Right lobe of liver (tissue), 6 donors: Measurements from ENCODE around the gene PPIL6. TPM values are rescaled to one million over a fixed set of nuclear protein-coding genes. Genes with fewer than 3 reads are reported as not detected.

Experiments
- ATAC-seq, 4 donors: fragments of 200-7000 bp; cut with Tn5 transposase; one replicate each; pipeline ENCODE4 v1.9.1; 2020; ENCODE audit warnings: mild to moderate bottlenecking in 4 of 4, moderate library complexity in 4 of 4
- DNase-seq, 3 donors: peaks; one replicate each; pipeline ENCODE4 v3.0.0-alpha.2; 2020
- H3K27ac ChIP-seq, 3 donors: fragments of 200-600 bp; one replicate each; pipeline ENCODE4 v1.8.0; 2022
- H3K27me3 ChIP-seq, 2 donors: fragments of 200-600 bp; one replicate each; pipeline ENCODE4 v1.8.0; 2022
- H3K36me3 ChIP-seq, 4 donors: fragments of 200-600 bp; sonication (generic) in 1 of 4; one replicate each; pipeline versions ENCODE4 v1.5.1 to v1.8.0; 2017 to 2022; ENCODE audit warnings: control low read depth in 1 of 4
- H3K4me1 ChIP-seq, 4 donors: fragments of 200-600 bp; sonication (generic) in 1 of 4; one replicate each; pipeline versions ENCODE4 v1.5.1 to v1.8.0; 2017 to 2022; ENCODE audit warnings: control low read depth in 1 of 4
- H3K4me3 ChIP-seq, 3 donors: fragments of 200-600 bp; one replicate each; pipeline ENCODE4 v1.8.0; 2022
- H3K9me3 ChIP-seq, 4 donors: fragments of 200-600 bp; sonication (generic) in 1 of 4; one replicate each; pipeline versions ENCODE4 v1.5.1 to v1.8.0; 2017 to 2022; ENCODE audit warnings: control low read depth in 1 of 4
- POLR2A ChIP-seq: fragments of 450-650 bp; IDR thresholded peaks from one replicate; pipeline ENCODE4 v1.6.1; 2017; ENCODE audit warnings: antibody characterized with exemption, mild to moderate bottlenecking
- WGBS: methylation state at CpG from one replicate; pipeline ENCODE4 v1.1.6; 2018; ENCODE audit warnings: low coverage, low lambda C conversion rate; ENCODE audit not compliant: insufficient coverage; ENCODE audit errors: missing lambda C conversion rate; 5-methylcytosine and 5-hydroxymethylcytosine counted together
- intact Hi-C, 2 donors: fragments of 100-400 bp; cut with DNase I; formaldehyde crosslinking; loops; one replicate each; pipeline versions ENCODE4 v1.11.2 to v1.14.1; 2022
- long read RNA-seq: library from polyadenylated mRNA; unstranded; transcript quantifications from one replicate; pipeline ENCODE4 v2.0.0, GENCODE V29; 2019
- total RNA-seq, 6 experiments: library from RNA; depleted of rRNA in 2 of 6; stranded (reverse); fragments of >200 nt in 2 of 6; fragmentation: NEBNext Ultra II Directional in 3 of 6; extraction: Animal tissue kit (Norgen Biotek cat#: 25700) in 3 of 6; gene quantifications; one replicate each; pipeline versions ENCODE4 v1.1.0 to v1.2.4, GENCODE V29; 2016 to 2023
- TF ChIP-seq, protein P1 (sequence below), 4 donors: fragments of 200-600 bp in 3 of 4; fragments of 450-650 bp in 1 of 4; IDR thresholded peaks; one replicate each; pipeline versions ENCODE4 v1.5.1 to v1.8.0; 2016 to 2022; ENCODE audit warnings: antibody characterized with exemption in 4 of 4, mild to moderate bottlenecking in 2 of 4
- donor health status: DM: no; HTN: yes; CAD: no.
- donor health status: DM: no; HTN: no; CAD: no.
- donor health status: DM: no; HTN: no; CAD: no.
- donor health status: DM: no; HTN: yes; CAD: no.
- donor health status: DM: no; HTN: yes; CAD: no.

PPIL6 gene
- under 1 TPM in 4 of 6 experiments, not detected in 2; 0.12 to 0.42 (median 0.33) TPM for total RNA-seq
- long read RNA-seq, result 0 reads

DNA sequence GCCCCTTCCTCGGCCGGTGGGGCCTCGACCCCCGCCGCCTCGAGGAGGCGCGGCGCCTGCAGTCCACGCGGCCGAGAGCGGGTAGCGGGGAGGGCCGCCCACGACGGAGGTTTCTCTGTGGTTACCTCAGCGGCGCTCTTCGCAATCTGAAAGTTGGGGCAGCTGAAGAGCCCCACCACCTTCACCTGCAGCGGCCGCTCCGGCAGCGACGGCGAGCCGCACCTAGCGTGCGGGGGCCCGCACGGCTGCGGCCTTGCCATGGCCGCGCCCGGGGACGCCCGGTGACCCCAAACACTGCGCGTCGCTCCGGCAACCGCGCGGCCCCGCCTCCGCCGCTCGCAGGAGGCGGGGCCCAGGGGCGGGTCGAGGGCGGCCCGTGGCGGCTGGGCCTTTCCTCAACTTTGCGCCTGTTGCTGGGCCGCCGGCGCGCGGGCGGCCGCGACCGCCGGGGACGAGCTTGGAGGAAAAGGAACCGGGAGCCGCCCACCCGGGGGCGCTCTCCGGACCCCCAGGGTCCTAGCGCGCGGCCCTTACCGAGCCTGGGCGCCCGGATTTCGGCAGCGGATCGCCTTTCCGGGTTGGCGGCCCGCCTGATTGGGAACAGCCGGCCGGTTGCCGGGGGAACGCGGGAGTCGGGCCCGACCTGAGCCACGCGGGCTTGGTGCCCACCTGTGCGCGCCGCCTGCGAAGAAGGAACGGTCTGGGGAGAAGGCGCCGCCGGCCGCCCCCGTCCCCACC lies at the start of gene PPIL6, which contains the start of gene SMPD2:
Gene PPIL6, minus strand, starts transcription at position 298 of the 738 bp plus-strand sequence. Its CDS starts 38 bp downstream, at position 260.
Gene SMPD2, plus strand, starts transcription at position 394 of the 738 bp plus-strand sequence. CDS start 398 bp downstream, outside the sequence.
- Histone ChIP-seq H3K9me3 (no peaks in the 10 kb centered on the region), H3K27me3 (no peaks in the 10 kb centered on the region), H3K27ac (peak within 1 kb of the TSS; percentile 47 to 73 (median 70)), H3K36me3 (no peaks in the 10 kb centered on the region), H3K4me3 (peak within 1 kb of the TSS; percentile 77 to 85 (median 85)), H3K4me1 (peaks cover 0 to 6% (median 0%) of the 10 kb centered on the region in 4 donors)
- under 1% methylated on average over 24 of the region's 102 CpGs for WGBS
- DNase-seq, result peak; percentile 90 to 93 (median 90)
- intact Hi-C loops, result no loop called here
- peak; percentile 91 to 97 (median 96) for ATAC-seq
- TF ChIP-seq, protein P1, sequence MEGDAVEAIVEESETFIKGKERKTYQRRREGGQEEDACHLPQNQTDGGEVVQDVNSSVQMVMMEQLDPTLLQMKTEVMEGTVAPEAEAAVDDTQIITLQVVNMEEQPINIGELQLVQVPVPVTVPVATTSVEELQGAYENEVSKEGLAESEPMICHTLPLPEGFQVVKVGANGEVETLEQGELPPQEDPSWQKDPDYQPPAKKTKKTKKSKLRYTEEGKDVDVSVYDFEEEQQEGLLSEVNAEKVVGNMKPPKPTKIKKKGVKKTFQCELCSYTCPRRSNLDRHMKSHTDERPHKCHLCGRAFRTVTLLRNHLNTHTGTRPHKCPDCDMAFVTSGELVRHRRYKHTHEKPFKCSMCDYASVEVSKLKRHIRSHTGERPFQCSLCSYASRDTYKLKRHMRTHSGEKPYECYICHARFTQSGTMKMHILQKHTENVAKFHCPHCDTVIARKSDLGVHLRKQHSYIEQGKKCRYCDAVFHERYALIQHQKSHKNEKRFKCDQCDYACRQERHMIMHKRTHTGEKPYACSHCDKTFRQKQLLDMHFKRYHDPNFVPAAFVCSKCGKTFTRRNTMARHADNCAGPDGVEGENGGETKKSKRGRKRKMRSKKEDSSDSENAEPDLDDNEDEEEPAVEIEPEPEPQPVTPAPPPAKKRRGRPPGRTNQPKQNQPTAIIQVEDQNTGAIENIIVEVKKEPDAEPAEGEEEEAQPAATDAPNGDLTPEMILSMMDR (IDR thresholded peaks at IDR 0.05), result peak; percentile 15 to 43 (median 20)
- TF ChIP-seq POLR2A, result peak; percentile 57

DNA sequence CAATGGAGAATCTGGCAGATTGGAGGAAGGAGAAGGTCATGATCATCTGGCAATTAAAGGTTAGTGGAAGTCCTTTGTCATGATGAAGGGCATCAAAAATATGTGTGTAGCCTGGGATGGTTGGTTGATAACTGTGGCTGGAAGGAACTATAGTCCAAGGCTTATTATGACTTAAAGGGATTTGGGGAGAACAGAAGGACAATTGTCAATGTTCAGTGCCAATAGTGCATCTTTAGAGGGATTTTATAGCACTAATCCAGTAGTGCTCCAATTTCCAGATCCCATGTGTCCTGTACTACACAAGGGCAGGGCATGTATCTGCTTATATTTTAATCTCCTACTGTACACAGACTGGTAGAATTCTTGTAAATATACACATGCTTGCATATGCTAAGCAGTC lies 47.6 kb upstream of the PPIL6 start:
- intact Hi-C loops, result no loop called here
- H3K27ac ChIP-seq, result no peak overlapping the region
- H3K9me3 ChIP-seq, result no peaks in the 10 kb centered on the region
- DNase-seq, result no peak
- no peak overlapping the region for H3K4me3 ChIP-seq
- H3K27me3 ChIP-seq, result no peaks in the 10 kb centered on the region
- no peaks in the 10 kb centered on the region for H3K4me1 ChIP-seq
- ATAC-seq, result no peak
- H3K36me3 ChIP-seq, result no peaks in the 10 kb centered on the region
- no peak for TF ChIP-seq POLR2A
- TF ChIP-seq, protein P1 (IDR thresholded peaks at IDR 0.05), result no peak

DNA sequence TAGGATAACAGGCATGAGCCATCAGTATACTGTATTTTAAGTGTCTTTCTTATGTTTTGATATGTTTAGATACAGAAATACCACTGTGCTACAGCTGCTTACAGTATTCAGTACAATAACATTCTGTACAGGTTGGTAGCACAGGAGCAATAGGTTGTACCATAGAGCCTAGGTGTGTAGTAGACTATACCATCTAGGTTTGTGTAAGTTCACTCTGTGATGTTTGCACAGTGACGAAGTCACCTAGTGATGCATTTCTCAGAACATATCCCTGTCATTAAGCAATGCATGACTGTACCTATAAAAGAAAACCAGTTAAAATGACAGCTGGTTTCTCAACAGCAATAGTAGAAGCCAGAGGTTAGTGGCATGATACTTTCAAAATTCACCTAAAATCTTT lies 45.6 kb upstream of the PPIL6 start:
- no peak for TF ChIP-seq POLR2A
- TF ChIP-seq, protein P1 (IDR thresholded peaks at IDR 0.05), result no peak
- Histone ChIP-seq H3K4me1 (peaks cover 0 to 6% (median 0%) of the 10 kb centered on the region in 4 donors), H3K27me3 (no peaks in the 10 kb centered on the region), H3K27ac (no peak overlapping the region), H3K4me3 (no peak overlapping the region), H3K9me3 (no peaks in the 10 kb centered on the region), H3K36me3 (peaks cover 0 to 5% (median 1%) of the 10 kb centered on the region in 4 donors)
- ATAC-seq (no peak), DNase-seq (no peak)
- intact Hi-C loops, result no loop called here
- WGBS, result 36% methylated on average over 1 of the region's 1 CpG

DNA sequence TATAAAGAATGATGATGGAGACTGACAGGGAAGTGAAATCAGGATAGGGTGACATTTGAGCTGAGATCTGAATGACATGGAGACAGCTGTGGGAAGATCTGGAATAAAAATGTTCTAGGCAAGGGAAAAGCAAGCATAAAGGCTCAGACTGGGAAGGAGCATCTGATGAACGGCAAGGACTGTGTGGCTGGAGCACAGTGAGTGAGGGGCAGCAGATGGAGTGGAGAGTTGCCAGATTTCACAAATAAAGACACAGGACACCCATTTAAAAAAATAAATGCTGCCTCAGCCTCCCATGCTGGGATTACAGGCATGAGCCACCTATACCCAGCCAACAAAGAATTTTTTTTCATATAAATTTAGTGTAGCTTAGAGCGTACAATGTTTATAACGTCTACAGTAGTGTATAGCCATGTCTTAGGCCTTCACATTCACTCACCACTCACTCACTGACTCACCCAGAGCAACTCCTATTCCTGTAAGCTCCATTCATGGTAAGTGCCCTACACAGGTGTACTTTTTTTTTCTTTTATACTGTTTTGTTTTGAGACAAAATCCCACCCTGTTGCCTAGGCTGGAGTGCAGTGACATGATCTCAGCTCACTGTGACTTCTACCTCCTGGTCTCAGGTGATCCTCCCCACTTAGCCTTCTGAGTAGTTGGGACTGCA lies 45.0 kb upstream of the PPIL6 start:
- no peak overlapping the region for H3K4me3 ChIP-seq
- H3K27me3 ChIP-seq, result no peaks in the 10 kb centered on the region
- no peak for TF ChIP-seq POLR2A
- TF ChIP-seq, protein P1 (IDR thresholded peaks at IDR 0.05), result no peak
- DNase-seq, result no peak
- no peaks in the 10 kb centered on the region for H3K9me3 ChIP-seq
- intact Hi-C loops, result no loop called here
- H3K4me1 ChIP-seq, result peaks cover 0 to 10% (median 0%) of the 10 kb centered on the region in 4 donors
- peaks cover 0 to 7% (median 2%) of the 10 kb centered on the region in 4 donors for H3K36me3 ChIP-seq
- H3K27ac ChIP-seq, result no peak overlapping the region
- WGBS, result 70% methylated on average over 3 of the region's 3 CpGs
- ATAC-seq, result no peak
